Keratinocyte (primary cell): Measurements from ENCODE around the gene DNMBP. TPM values are rescaled to one million over a fixed set of nuclear protein-coding genes. Genes with fewer than 3 reads are reported as not detected.

ENCODE experiments used
- DNase-seq: peaks from one replicate; pipeline ENCODE4 v3.0.0-alpha.2; 2011; ENCODE audit warnings: low read depth, missing footprints, low spot score
- FAIRE-seq: peaks from 2 replicates; lab custom pipeline; 2011; peaks lifted over from hg19 to GRCh38; lab: Jason Lieb, UNC
- H2AFZ ChIP-seq: 2 replicates; pipeline ENCODE4 v1.6.0; 2012; ENCODE audit warnings: low read length, control low read depth, inconsistent platforms; ENCODE audit not compliant: control insufficient read depth
- H3K27ac ChIP-seq: 2 replicates; pipeline ENCODE4 v1.5.1; 2011; ENCODE audit warnings: low read length; ENCODE audit not compliant: control insufficient read depth, insufficient read depth
- H3K27me3 ChIP-seq: 3 replicates; pipeline ENCODE4 v1.6.0; 2011; ENCODE audit warnings: low read length; ENCODE audit not compliant: control insufficient read depth, insufficient read depth; ENCODE audit errors: extremely low read depth
- H3K36me3 ChIP-seq, 2 experiments: 2 replicates in 1 of 2; 3 replicates in 1 of 2; pipeline ENCODE4 v1.5.1; 2011; ENCODE audit warnings: low read length in 2 of 2, mild to moderate bottlenecking in 1 of 2; ENCODE audit not compliant: control insufficient read depth in 2 of 2, insufficient read depth in 2 of 2; ENCODE audit errors: extremely low read depth in 1 of 2
- H3K4me1 ChIP-seq: 3 replicates; pipeline ENCODE4 v1.5.1; 2011; ENCODE audit warnings: low read length; ENCODE audit not compliant: control insufficient read depth, insufficient read depth; ENCODE audit errors: extremely low read depth
- H3K4me2 ChIP-seq: 3 replicates; pipeline ENCODE4 v1.6.0; 2011; ENCODE audit warnings: low read depth, low read length; ENCODE audit not compliant: control insufficient read depth, insufficient read depth; ENCODE audit errors: extremely low read depth
- H3K4me3 ChIP-seq, 3 experiments: fragments of 200-600 bp in 1 of 3; sonication (generic) in 1 of 3; 2 replicates in 2 of 3; 3 replicates in 1 of 3; pipeline ENCODE4 v1.5.1; 2011 to 2016; ENCODE audit warnings: low read length in 3 of 3, mild to moderate bottlenecking in 3 of 3, control low read depth in 2 of 3, inconsistent platforms in 1 of 3, low read depth in 1 of 3, mixed read lengths in 1 of 3, mixed run types in 1 of 3, moderate library complexity in 1 of 3; ENCODE audit not compliant: control insufficient read depth in 2 of 3, insufficient read depth in 2 of 3; ENCODE audit errors: extremely low read depth in 1 of 3
- H3K79me2 ChIP-seq: 2 replicates; pipeline ENCODE4 v1.6.0; 2012; ENCODE audit warnings: low read length; ENCODE audit not compliant: control insufficient read depth, insufficient read depth
- H3K9ac ChIP-seq: 3 replicates; pipeline ENCODE4 v1.6.0; 2011; ENCODE audit warnings: low read length; ENCODE audit not compliant: control insufficient read depth, insufficient read depth; ENCODE audit errors: extremely low read depth
- H3K9me1 ChIP-seq: 3 replicates; pipeline ENCODE4 v1.6.0; 2011; ENCODE audit warnings: low read length; ENCODE audit not compliant: control insufficient read depth, insufficient read depth; ENCODE audit errors: extremely low read depth
- H3K9me3 ChIP-seq: 2 replicates; pipeline ENCODE4 v1.5.1; 2012; ENCODE audit warnings: low read depth, low read length; ENCODE audit not compliant: control insufficient read depth
- H4K20me1 ChIP-seq: 3 replicates; pipeline ENCODE4 v1.6.0; 2011; ENCODE audit warnings: low read length; ENCODE audit not compliant: control insufficient read depth, insufficient read depth; ENCODE audit errors: extremely low read depth
- EZH2 ChIP-seq: IDR thresholded peaks from one replicate; pipeline ENCODE4 v1.6.1; 2012; ENCODE audit warnings: inconsistent platforms, mild to moderate bottlenecking, low read length, moderate library complexity
- dilution Hi-C: fragments of 300-500 bp; cut with MboI; formaldehyde crosslinking; loops from one replicate; pipeline ENCODE4 v1.7.0; 2020; ENCODE audit warnings: low sequenced_read_pairs; ENCODE audit not compliant: extremely low pct_ligation_motif_present
- polyA plus RNA-seq, 5 experiments: library from polyadenylated mRNA; depleted of rRNA in 3 of 5; stranded (reverse) in 3 of 5; stranded (forward) in 1 of 5; unstranded in 1 of 5; fragments of >200 nt; gene quantifications; 1 replicate in 1 of 5; 2 replicates in 3 of 5; 3 replicates in 1 of 5; pipeline versions ENCODE4 v1.2.1 to v1.2.3, GENCODE V29; 2011 to 2012; ENCODE audit warnings: missing spikeins in 2 of 5, low read depth in 1 of 5, low replicate concordance in 1 of 5
- TF ChIP-seq, protein P1 (sequence below), 3 experiments: IDR thresholded peaks in 1 of 3; conservative IDR thresholded peaks in 1 of 3; optimal IDR thresholded peaks in 1 of 3; 2 replicates in 2 of 3; 3 replicates in 1 of 3; pipeline versions ENCODE3 to v1.5.1; 2011; ENCODE audit warnings: low read length in 3 of 3, mild to moderate bottlenecking in 3 of 3, moderate library complexity in 2 of 3, control low read depth in 1 of 3, inconsistent platforms in 1 of 3; ENCODE audit not compliant: insufficient read depth in 2 of 3; ENCODE audit errors: extremely low read depth in 1 of 3

The DNMBP gene
- polyA plus RNA-seq, 1 donor (not counting 4 experiments of a cell fraction or from before 2014, with no cell fraction given): 15.8 TPM

DNA sequence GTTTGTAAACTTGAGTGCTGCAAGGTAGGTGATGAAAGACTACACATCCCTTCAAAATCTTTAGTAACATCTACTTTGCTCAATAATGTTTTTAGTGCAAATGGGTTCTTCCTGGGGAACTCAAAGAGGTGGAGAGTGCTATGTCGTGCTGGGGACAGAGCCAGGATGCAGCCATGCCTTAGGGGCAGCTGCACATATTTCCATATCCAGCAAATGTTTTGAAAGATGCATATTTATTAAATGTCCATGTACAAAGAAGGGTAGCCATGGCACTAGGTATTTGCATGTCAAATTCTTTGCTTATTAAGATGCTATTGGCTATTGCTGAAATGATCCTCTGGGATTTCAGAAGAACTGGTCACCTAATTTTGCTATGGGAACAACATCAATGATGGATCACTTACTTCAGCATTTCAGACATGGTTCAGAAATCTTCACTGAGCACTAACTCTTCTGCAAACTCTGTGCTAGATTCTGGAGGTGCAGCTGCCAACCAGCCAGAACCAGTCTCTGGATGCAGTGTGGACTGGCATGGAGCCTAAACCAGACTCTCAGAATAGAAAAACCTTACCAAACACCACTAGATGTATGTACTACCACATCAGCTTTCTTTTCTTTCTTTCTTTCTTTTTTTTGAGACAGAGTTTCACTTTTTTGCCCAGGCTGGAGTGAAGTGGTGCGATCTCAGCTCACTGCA lies 31.7 kb upstream of the DNMBP start:
- dilution Hi-C loops: no loop called here
- H3K27ac ChIP-seq: no peak overlapping the region
- peaks cover 34% of the 10 kb centered on the region for H3K4me1 ChIP-seq
- H2AFZ ChIP-seq: no peak overlapping the region
- H3K9ac ChIP-seq: no peak overlapping the region
- H3K79me2 ChIP-seq: no peaks in the 10 kb centered on the region
- no peak for TF ChIP-seq EZH2
- TF ChIP-seq, protein P1, sequence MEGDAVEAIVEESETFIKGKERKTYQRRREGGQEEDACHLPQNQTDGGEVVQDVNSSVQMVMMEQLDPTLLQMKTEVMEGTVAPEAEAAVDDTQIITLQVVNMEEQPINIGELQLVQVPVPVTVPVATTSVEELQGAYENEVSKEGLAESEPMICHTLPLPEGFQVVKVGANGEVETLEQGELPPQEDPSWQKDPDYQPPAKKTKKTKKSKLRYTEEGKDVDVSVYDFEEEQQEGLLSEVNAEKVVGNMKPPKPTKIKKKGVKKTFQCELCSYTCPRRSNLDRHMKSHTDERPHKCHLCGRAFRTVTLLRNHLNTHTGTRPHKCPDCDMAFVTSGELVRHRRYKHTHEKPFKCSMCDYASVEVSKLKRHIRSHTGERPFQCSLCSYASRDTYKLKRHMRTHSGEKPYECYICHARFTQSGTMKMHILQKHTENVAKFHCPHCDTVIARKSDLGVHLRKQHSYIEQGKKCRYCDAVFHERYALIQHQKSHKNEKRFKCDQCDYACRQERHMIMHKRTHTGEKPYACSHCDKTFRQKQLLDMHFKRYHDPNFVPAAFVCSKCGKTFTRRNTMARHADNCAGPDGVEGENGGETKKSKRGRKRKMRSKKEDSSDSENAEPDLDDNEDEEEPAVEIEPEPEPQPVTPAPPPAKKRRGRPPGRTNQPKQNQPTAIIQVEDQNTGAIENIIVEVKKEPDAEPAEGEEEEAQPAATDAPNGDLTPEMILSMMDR (optimal IDR thresholded peaks at IDR 0.05 in 1 of 3, IDR thresholded peaks at IDR 0.05 in 1 of 3, conservative IDR thresholded peaks at IDR 0.05 in 1 of 3; ENCODE audit: extremely low read depth in 1 of 3, insufficient read depth in 2 of 3, low read length in 3 of 3): no peak
- no peaks in the 10 kb centered on the region for H3K9me3 ChIP-seq
- no peaks in the 10 kb centered on the region for H3K36me3 ChIP-seq
- DNase-seq: no peak
- FAIRE-seq: no peak
- no peak overlapping the region for H3K4me2 ChIP-seq
- H3K27me3 ChIP-seq: no peaks in the 10 kb centered on the region
- H3K4me3 ChIP-seq: no peak overlapping the region
- no peaks in the 10 kb centered on the region for H3K9me1 ChIP-seq
- H4K20me1 ChIP-seq: no peaks in the 10 kb centered on the region

- Histone ChIP-seq H3K4me1 (peaks cover 16% of the 10 kb centered on the region), H4K20me1 (no peaks in the 10 kb centered on the region), H3K4me3 (no peak overlapping the region), H3K9ac (no peak overlapping the region), H3K9me3 (no peaks in the 10 kb centered on the region), H3K27me3 (no peaks in the 10 kb centered on the region), H3K27ac (peak overlapping the region; percentile 49), H3K79me2 (no peaks in the 10 kb centered on the region), H3K36me3 (no peaks in the 10 kb centered on the region), H3K9me1 (no peaks in the 10 kb centered on the region), H2AFZ (peak overlapping the region; percentile 70), H3K4me2 (peak overlapping the region; percentile 46)
- FAIRE-seq (no peak), DNase-seq (no peak)
- no peak for TF ChIP-seq EZH2
- TF ChIP-seq, protein P1 (optimal IDR thresholded peaks at IDR 0.05 in 1 of 3, IDR thresholded peaks at IDR 0.05 in 1 of 3, conservative IDR thresholded peaks at IDR 0.05 in 1 of 3; ENCODE audit: extremely low read depth in 1 of 3, insufficient read depth in 2 of 3, low read length in 3 of 3): no peak
- dilution Hi-C loops: no loop called here
Observed at GRCh38 chr10:100038561-100039071, 28.9 kb upstream of the DNMBP start.
